HG03039 (cell line): ENCODE data around the gene COL25A1.

Experiments used
- ATAC-seq: cut with Tn5 transposase; IDR thresholded peaks from one replicate; pipeline ENCODE4 v1.9.1; 2021; ENCODE audit warnings: mild to moderate bottlenecking, moderate library complexity; ENCODE audit not compliant: unreplicated experiment

The COL25A1 gene

GRCh38 chr4:108930186-108930585, 372.3 kb downstream of the COL25A1 start:
- no peak for ATAC-seq

GRCh38 chr4:108926781-108927180, 375.7 kb downstream of the COL25A1 start:
- ATAC-seq: no peak

- no peak for ATAC-seq
Observed at GRCh38 chr4:108926061-108926460, 376.4 kb downstream of the COL25A1 start.

- no peak for ATAC-seq
Observed at GRCh38 chr4:108922191-108922590, 380.3 kb downstream of the COL25A1 start.

- no peak for ATAC-seq
Observed at GRCh38 chr4:108920395-108921087, 381.9 kb downstream of the COL25A1 start.

DNA sequence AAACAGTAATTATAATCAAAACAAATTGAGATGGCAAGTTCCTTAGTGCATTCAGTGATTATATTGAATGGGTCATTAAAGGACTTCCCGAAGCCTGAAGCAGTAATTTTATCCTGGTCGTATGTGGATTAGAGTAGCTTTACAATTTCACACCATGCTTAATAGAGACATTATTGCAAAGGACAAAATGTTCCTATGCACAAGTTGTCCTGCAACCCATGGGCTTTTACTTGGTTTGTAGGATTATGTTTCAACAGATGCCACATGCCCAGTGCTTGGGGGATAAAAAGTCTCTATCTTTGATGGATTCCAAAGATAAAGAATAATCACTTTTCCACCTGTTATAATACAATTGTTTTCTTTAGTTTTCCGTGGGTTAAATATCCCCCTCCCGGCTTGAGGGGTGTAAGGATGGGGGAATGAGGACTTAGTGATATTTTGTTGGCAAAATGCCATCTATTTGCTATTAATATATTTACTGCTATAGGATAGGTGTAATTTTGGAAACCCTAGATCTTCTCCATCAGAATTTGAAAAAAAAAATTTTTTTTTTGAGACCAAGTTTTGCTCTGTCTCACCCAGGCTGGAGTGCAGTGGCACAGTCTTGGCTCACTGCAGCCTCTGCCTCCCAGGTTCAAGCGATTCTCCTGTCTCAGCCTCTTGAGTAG, 383.1 kb downstream of the COL25A1 start:
- no peak for ATAC-seq

DNA sequence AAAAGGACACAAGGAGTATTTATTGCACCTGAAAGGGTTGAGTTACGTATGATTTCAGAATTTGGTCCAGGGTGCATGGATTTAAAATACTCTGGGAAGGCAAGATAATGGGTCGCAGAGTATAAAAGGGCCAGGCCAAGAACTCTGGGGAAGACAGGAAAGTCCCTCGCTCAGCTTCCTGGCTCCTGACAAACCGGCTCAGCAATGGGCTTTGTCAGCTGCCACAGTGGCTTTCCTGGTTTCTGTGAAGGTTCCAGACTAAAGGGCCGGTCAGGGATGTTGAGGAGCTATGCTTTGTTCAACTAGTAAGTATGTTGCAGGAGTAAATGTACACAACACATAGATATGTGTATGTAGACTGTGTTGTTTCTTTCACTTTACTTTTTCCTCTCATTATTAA, 385.2 kb downstream of the COL25A1 start:
- no peak for ATAC-seq

DNA sequence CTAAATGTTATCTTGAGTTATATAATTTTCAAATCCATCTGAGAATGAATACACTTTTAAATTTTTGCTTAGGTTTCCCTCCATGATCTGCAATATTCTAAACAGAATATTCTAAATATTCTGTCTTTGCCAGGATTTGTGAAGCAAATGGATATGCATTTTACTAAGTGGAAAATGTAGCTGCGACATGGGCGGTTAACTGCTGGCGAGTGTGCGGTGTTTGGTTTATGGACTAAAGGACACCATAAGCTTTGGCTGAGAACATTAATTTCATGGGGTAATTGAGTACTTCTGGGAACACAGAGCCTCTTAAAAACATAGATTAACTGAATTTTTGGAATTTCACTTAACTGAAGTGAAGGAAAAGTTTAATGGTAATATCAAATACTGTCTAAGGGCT, 385.8 kb downstream of the COL25A1 start:
- no peak for ATAC-seq

DNA sequence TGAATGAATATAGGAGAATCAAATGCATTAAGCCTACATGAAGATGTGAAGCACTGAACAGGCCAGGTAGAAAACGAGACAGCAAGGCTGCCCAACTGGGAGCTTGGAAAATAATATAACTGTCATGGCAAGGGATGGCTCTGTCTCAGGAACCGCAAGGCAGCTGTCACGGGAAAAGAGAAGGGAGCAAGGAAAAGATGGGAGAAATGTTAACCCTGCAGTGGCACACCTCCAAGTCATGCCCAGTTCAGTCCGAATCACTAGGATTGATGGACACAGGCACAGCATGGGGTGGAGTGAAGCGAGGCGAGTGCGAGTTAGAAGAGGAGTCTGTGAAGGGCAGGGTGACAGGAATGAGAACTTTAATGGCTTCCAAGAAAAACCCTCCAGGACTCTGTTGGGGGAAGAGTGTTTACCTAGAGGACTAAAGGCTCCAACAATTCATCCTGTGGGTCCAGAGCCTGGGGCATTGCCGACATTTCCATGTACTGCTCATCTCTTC, 395.5 kb downstream of the COL25A1 start:
- no peak for ATAC-seq

- no peak for ATAC-seq
Observed at GRCh38 chr4:108906006-108906405, 396.5 kb downstream of the COL25A1 start.

- ATAC-seq: no peak
Observed at GRCh38 chr4:108903464-108904221, 398.8 kb downstream of the COL25A1 start.

GRCh38 chr4:108902769-108903168, 399.7 kb downstream of the COL25A1 start:
- peak; percentile 74 for ATAC-seq

- no peak for ATAC-seq
Observed at GRCh38 chr4:108901291-108901690, 401.2 kb downstream of the COL25A1 start.

DNA sequence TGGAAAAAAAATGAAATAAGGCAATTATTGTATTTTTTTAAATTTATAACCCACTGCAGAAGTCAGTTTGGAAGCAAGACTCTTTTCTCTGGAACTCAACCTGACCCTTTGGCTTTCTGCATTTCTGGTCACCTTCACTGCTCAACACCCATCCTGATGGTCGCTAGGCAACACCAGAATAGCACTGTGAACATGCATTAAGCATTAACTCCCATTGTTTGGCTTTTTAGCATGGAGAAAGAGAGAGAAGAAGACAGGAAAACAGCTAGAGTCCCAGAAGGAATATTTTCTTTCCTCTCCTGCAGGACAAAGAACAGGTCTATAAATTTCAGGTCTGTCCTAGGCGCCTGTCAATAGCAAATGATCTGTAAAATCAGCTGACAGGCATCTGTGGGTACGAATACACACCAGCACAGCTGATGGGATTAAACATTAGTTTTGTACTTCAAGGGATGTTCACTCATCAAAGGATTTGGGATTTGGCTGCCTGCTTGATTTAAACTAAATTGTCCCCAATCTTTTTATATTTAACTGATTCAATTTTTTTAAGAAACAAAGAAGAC, 402.4 kb downstream of the COL25A1 start:
- no peak for ATAC-seq

- no peak for ATAC-seq
Observed at GRCh38 chr4:108893468-108893867, 409.0 kb downstream of the COL25A1 start.

DNA sequence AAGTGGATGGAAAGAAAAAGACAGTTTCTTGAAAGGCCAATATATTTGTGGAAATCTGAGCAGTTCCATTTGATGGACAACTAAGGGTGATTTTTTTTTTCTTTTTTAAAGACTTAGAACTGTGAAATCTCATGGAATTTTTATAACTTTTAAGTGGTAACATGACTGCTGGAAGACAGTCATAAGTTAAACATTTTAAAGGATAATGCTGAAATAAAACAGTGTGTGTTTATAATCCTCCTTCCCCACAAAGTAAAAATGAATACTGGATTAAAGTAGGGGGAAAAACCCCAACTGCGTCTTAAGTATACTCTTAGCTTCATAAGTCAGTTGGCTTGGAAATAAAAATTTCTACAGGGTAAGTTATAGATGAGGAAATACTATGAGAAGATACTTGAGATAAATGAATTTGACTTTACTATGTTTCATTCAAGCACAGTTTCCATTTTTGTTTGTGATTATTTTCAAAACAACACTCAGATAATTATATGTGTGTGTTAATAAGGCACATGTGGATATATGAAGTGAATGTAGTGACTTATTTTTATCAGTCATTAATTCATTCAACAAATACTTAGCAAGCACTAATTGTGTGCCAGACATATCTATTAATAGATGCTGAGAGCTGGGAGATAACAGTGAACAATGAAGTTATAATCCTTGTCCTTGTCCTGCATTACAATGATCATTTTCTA, 410.4 kb downstream of the COL25A1 start:
- ATAC-seq: no peak

DNA sequence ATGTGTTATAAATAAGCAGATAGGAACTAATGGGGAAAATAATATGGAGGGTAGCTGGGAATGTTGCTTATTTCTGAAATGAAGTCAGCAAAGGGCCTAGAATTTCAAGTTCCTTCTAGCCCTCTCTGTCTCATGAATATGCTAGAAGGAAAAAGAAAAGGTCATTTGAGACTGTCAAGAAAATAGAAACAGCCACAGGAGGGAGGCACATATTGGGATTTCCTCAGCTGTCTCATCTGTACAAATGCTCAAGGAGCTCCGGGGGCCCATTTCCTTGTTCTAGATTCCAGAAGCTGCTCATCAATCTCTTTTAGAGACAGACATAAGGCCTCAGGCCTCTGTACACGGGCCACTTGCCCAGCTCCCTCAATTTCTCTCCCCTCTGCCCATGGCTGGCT, 412.0 kb downstream of the COL25A1 start:
- ATAC-seq: no peak

GRCh38 chr4:108889696-108890483, 412.6 kb downstream of the COL25A1 start:
- no peak for ATAC-seq

- ATAC-seq: no peak
Observed at GRCh38 chr4:108888769-108889168, 413.7 kb downstream of the COL25A1 start.

DNA sequence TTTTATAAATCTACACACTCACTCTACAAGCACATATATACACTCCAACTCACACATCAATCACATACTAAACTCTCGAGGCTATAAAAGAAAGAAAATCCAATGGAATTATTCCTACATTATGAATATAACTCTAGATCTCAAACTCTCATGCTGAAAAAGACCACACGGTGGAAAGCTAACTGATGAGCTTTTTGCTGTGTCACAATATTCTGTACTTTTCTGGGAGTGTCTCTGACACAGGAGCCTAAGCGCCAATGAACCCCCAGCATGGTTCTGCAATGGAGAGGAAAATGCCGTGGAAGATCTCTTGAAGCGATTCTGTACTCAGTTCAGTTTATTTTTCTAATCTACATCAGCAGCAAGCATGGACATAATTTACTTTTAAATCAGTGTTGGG, 415.4 kb downstream of the COL25A1 start:
- ATAC-seq: no peak
